HCT116 (cell line): ENCODE data around the gene C4orf51.

Source experiments
- CTCF ChIP-seq, 3 experiments: fragments of 200-600 bp in 1 of 3; sonication (generic) in 1 of 3; IDR thresholded peaks in 2 of 3; conservative IDR thresholded peaks in 1 of 3; 2 replicates each; pipeline ENCODE4 v1.5.1; 2012 to 2017; ENCODE audit warnings: low read depth in 2 of 3, low read length in 2 of 3, antibody characterized with exemption in 1 of 3, borderline replicate concordance in 1 of 3, control low read depth in 1 of 3, mild to moderate bottlenecking in 1 of 3, mixed read lengths in 1 of 3, mixed run types in 1 of 3, moderate library complexity in 1 of 3; ENCODE audit not compliant: insufficient read depth in 1 of 3
- EZH2 ChIP-seq: fragments of 200-600 bp; sonication (generic); IDR thresholded peaks from 2 replicates; pipeline ENCODE4 v1.6.1; 2017; ENCODE audit warnings: antibody characterized with exemption, mixed run types
- FOSL1 ChIP-seq: IDR thresholded peaks from 2 replicates; pipeline ENCODE4 v1.6.1; 2012; ENCODE audit warnings: low read depth

GRCh38 chr4:145723336-145723735 is 43.4 kb downstream of the C4orf51 start:
- TF ChIP-seq CTCF (IDR thresholded peaks at IDR 0.05 in 2 of 3, conservative IDR thresholded peaks at IDR 0.05 in 1 of 3; ENCODE audit: borderline replicate concordance in 1 of 3, insufficient read depth in 1 of 3, low read depth in 2 of 3, low read length in 2 of 3) (no peak; a peak in 1 of 6 replicates), FOSL1 (no peak), EZH2 (no peak)
